A172 (cell line): ENCODE data around the gene SNAP23. TPM values are rescaled to one million over a fixed set of nuclear protein-coding genes. Genes with fewer than 3 reads are reported as not detected.
A peak's percentile ranks its signal among the peaks of the same experiment; 100 is the strongest.

Experiments used
- DNase-seq: peaks from one replicate; pipeline ENCODE4 v3.0.0-alpha.2; 2015; ENCODE audit warnings: low spot score
- total RNA-seq: library from RNA; depleted of rRNA; stranded (reverse); fragments of >200 nt; shearing (Covaris generic); gene quantifications from 2 replicates; pipeline ENCODE4 v1.2.3, GENCODE V29; 2014; rRNA removed

Gene SNAP23
- total RNA-seq, 1 experiment from 2014 or later: 64.1 TPM

GRCh38 chr15:42558739-42559138 is 63.3 kb downstream of the SNAP23 start:
- DNase-seq: no peak

GRCh38 chr15:42575188-42576039 is 80.0 kb downstream of the SNAP23 start, which contains the start of gene STARD9:
TSS of gene STARD9 (plus strand) at chr15:42575606. CDS start at chr15:42575716, 110 bp downstream.
- peak; percentile 96 for DNase-seq

GRCh38 chr15:42576040-42576594 is 80.7 kb downstream of the SNAP23 start:
- no peak for DNase-seq

GRCh38 chr15:42576776-42577175 is 81.3 kb downstream of the SNAP23 start:
- DNase-seq: no peak

GRCh38 chr15:42577514-42578031 is 82.1 kb downstream of the SNAP23 start:
- DNase-seq: peak; percentile 30

GRCh38 chr15:42578984-42579537 is 83.6 kb downstream of the SNAP23 start:
- no peak for DNase-seq

- DNase-seq: no peak
Measured at GRCh38 chr15:42581272-42581730, 85.9 kb downstream of the SNAP23 start.

Other genes with a start within 250 kb of the SNAP23 start
- 11.7 and 20.1 TPM in 2 replicates for gene GANC, start 222.4 kb upstream of the SNAP23 start, total RNA-seq
- gene TMEM87A, start 222.2 kb upstream of the SNAP23 start, total RNA-seq: 57.1 and 57.2 TPM in 2 replicates
- gene CAPN3, start 136.1 kb upstream of the SNAP23 start, total RNA-seq: 0.12 TPM in 1 of 2 replicates, not detected in the other
- 37.4 and 45.4 TPM in 2 replicates for gene ZNF106, start 4.5 kb upstream of the SNAP23 start, total RNA-seq
- 13.2 and 14.6 TPM in 2 replicates for gene LRRC57, start 53.2 kb downstream of the SNAP23 start, total RNA-seq
- 45.6 and 54.5 TPM in 2 replicates for gene HAUS2, start 53.2 kb downstream of the SNAP23 start, total RNA-seq
- gene STARD9, start 80.0 kb downstream of the SNAP23 start, total RNA-seq: 1.4 and 2.0 TPM in 2 replicates
- 11.3 and 14.5 TPM in 2 replicates for gene CDAN1, start 241.5 kb downstream of the SNAP23 start, total RNA-seq